NCI-H510A (cell line): ENCODE results near the gene SSTR5.

Experiments
- DNase-seq: peaks from one replicate; lab custom pipeline; 2025; lab: John Stamatoyannopoulos, UW

The SSTR5 gene

DNA sequence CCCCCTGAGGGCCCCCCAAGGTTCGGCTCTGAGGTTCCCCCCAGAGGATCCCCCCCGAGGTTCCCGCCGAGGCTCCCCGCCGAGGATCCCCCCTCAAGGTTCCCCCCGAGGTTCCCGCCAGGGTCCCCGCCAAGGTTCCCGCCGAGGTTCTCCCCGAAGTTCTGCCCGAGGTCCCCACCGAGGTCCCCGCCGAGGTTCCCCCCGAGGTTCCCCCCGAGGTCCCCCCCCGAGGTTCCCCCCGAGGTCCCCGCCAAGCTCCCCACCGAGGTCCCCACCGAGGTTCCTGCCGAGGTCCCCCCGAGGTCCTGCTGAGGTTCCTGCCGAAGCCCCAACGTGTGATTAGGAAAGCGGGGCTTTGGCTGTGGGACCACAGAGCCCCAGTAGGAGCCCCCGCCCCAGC is 32.2 kb upstream of the SSTR5 start:
- no peak for DNase-seq

DNA sequence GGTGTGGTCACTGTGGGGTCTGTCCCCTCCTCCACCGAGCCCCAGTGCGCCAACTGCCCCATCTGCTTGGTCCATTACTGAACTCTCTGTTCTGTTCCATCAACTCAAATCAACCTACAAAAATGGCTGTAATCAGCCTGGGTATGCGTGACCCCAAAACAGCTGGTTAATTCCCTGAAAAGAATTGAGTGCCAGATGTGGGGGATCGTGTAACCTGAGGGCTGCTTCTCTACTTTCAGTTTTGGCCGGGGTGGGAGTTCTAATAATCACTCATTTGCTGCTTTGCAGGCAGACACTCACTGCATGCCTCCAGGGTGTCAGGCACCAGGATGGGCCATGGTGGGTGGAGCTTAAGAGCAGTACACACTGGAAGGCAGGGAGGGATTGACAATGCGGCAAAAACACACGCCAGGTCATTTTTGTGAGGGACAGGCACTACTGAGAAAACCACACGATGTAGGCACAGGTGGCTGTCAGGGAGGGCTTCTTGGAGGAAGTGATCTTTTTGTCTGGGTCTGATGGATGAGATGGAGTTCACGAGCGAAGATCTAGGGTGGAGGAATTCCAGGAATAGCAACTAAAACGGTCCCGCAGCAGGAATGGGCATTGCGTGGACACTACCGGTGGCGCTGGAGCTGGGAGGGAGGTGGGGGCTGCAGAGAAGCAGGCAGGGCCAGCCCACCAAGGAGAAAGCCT is 30.4 kb upstream of the SSTR5 start:
- DNase-seq = no peak

DNA sequence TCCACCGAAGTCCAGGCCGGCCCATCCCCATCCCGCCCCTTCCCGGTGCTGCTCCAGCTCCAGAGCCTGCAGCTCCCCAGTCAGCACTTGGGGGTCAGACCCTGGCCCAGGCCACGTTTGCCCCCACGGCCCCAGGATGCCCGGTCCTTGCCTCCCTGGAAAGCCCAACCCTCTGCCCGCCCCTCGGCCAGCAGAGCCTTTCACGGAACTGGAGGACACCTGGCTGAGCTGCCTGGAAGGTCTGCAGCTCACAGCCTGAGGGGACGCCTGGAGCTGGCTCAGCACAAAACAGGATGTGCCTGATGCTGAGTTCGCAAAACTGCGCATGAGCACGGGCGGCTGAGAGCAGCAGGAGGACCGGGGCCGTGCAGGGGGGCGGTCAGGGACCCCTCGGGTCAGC is 29.7 kb upstream of the SSTR5 start:
- no peak for DNase-seq

DNA sequence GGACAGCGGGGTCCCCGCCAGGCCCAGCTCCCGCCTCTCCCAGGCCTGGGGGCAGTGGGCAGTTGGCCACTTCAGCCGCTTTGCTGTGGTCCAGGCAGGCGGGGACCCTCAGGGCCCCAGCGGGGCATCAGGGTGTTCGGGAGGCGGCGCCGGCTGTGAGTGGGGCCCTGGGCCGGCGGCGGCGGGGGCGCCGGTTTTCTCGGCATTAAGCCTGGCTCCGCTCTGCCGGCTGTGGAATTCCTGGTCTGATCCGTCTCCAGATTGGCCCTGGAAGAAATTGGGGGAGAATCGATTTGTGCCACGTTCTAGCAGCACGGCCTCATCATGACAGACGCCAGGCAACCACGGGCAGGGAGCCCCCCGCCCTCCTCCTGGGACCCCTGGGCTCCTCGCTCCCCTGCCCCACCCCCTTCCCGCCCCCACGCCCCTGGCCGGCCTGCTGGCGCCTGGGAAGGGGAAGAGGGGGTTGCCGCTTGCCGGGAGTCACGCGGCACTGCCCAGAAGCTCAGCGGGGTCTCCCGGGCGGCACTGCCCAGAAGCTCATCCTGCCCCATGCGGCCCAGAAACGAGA is 28.6 kb upstream of the SSTR5 start:
- no peak for DNase-seq

DNA sequence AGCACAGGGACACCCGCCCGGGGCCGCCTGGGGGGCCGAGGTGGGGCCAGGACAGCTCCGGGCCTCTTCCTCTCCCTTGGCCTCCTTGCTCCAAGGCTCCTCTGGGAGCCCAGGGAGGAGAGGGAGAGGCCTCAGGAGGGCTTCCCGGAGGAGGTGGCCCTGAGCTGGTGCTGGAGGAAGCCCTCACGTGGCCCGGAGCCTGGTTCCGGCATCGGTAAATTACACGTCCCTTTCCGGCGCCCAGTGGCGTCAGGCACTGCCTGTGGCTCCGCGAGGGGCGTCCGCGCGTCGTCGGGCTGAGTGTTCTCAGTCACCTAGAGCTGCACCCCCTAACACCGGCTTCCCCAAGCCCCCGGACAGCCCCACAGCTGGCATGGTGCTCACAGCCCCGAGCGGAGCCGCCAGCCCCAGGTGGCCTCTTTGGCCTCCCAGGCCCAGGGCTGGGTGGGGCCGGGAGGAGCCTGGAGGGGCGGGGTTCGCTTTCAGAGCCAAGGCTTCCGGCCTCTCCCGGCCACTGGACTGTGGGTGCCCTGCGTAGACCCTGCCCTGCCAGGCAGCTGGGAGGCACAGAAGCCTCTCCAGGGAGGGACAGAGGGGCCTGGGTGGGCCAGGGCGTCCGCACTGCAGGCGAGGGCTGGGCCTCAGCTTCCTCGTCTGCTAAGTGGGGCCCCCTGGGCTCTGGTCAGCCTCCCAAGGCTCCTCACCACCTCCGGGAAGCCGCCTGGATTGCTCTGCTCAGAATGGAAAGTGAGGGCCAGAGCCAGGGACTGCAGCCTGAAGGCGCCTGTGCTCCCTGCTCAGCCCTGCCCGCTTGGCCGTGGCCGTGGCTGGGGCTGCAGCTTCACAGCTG is 27.9 kb upstream of the SSTR5 start:
- DNase-seq = no peak

DNA sequence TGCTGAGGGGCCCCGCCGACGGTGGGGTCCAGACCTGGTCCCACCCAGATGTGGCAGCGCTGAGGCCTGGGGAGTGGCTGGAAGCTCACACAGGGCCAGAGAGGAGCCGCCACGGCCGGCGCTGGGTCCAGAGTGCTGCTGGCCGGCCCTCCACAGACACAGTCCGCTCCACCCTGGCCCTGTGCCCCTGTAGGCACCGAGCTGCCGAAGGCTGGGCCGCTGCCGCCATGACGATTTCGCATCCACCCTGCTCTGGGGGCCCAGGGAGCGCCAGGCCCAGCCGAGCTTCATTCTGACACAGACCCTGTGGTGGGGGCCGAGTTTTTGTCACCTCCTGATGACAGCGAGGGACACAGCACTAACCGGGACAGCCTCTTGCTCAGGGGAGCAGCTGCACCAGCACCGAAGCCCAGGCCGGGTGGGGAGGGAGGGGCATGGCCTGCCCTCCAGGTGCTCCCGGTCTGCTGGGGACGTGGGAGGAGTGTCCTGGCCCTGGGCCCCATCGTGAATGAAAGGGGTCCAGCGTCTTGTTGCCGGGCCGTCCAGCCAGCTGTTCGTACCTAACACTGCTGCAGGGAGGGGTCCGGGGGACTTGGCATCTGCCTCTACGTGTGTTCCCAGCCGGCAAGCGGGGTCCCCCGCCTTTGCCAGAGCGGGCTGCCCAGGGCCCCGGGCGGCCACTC is 27.1 kb upstream of the SSTR5 start:
- DNase-seq = no peak

DNA sequence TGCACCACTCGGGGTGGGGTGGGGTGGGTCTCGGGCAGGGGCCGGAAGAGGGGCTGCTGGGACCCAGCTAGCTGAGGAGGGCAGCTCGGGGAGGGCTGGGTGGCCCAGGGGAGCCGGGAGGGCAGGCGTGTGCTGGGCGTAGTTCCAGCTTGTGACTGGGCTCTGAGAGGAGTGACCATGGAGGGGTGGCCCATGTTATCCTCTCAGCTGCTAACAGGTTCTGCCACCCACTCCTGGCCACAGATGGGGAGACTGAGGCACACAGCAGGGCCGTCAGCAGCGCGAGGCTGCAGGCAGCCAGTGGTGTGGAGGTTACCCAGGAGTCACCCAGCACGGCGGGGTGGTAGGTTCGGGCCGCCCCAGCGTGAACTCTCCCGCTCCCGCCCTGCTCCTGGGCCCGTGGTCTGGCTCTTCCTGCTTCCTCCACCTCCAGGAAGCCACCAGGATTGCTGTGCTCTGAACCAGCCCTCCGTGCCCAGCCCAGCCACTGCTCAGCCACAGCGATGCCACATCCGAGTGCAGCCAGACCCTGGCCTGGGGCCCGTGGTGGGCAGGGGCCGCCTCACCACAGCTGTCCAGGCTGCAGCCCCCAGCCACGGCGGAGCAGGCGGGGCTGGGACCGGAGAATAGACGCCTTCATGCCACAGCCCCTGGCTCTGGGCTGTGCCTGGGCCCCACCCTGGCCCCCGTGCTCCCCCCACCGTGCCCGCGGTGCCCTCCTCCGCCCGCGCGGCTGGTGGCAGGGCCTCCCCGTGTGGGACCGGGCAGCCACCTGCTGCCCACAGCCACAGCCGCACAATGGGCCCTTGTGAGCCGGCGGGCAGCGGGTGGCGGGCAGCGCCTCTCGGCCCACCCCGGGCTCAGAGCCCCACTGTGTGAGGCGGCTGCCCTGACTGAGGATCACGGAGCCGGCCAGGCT is 26.3 kb upstream of the SSTR5 start:
- no peak for DNase-seq

DNA sequence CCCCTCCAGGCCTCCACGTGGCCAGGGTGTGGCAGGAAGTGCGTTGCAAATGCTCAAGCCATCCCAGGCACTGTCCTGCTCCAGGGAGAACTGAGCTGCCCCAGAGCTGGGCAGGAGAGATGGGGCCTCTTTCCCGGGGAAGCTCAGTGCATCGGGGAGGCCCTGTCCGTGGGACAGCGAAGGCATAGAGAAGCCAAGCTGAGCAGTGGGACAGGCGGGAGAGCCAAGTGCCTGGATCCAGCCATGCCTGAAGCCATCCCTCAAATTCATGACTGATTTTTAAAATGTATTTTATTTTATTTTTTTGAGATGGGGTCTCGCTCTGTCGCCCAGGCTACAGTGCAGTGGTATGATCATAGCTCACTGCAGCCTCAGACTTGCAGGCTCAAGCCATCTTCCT is 25.4 kb upstream of the SSTR5 start:
- no peak for DNase-seq

DNA sequence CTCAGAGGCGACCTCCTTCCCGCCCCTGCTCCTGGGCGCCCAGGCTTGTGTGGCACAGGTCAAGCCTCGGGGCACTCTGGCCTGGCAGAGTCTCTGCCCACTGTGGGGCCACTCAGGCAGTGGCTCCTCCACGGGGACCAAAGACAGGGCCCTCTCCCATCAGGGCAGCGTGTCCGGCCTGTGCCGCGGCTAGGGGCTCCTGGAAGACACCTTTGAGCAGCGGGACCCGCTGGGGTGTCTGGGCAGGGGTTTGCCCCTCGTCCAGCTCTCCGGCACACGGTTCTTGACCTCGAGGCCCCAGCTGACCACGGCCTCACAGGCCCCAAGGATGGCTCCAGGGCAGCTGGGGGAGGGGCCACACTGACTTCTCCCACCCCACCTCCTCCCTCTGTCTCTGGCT is 24.7 kb upstream of the SSTR5 start:
- no peak for DNase-seq

DNA sequence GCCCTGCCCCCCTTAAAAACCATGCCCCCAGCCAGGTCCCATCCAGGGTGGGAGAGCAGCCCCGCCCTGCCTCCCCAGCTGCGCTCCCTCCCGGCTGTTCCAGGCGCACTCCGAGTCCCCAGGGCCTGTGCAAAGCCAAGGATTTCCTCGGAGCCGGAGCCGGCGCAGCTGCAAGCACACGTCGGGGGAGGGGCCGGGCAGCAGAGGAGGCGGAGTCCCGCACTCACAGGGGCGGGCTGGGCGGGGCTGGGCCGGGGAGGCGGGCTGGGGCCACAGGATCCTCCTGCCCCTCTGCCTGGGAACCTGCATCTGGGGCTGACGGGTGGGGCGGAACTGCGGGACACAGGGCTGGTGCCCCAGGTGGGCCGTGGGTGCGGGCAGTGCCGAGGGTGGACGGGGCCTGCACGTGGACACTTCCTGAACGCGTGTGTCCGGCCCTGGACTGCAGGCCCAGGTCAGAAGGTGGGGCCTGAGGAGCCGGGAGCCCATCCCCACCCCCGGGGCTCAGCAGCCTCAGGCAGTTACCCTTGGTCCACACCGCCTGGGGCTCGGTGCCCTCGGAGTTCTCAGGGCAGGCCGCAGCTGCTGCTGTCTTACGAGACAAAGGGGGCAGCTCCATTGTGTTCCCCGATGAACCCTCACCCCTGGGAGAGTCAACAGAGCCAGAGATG is 24.0 kb upstream of the SSTR5 start:
- DNase-seq = no peak

DNA sequence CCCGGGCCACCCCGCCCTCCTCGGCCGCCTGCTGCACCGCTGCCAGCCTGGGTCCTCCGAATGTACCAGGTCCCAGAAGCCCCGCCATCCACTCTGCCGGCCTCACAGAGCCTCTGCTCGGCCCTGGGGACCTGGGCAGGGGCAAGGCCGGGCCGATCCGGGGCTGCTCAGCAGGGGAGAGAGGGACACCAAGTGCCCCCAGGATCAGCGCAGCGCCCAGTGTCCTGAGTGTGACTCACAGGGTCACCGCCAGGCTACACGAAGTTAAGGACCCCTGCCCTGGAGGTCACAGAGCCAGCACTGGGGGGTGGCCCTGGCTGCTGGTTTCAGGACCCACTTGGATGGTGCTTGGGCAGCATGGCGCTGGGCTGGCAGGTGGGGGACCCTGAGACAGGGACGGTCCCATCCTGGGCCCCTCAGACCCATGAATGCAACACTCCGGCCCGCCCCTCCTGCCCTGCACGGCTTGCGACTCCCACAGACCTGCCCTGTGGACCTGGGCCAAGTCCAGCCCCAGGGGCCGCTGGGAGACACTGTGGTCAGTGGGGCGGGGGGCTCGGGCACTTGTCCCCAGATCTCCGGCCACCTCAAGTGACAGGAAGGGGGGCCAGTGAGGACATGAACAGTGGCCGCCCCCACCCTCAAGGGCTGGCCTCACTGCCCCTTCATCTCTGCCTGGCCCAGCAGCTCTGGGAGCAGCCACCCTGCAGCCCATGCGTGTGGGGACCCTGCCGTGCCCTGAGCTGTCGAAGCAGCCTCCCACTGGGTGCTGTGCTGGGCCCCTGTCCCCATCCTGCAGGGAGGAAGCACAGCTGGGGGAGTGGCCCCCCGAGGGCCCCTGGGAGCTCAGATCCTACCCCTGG is 23.2 kb upstream of the SSTR5 start:
- no peak for DNase-seq

DNA sequence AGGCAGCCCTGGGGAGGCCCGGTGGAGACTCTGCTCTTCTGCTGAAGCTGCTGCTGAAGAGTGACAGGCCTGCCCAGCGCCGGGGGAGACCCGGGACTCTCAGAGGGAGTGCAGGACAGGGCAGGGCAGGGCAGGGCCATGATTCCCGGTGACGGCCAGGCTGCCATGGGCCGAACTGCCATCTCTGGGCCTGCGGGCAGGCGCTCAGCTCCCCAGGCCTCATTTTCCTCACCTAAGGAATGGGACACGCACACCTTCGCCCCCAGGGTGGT is 22.6 kb upstream of the SSTR5 start:
- DNase-seq = no peak

DNA sequence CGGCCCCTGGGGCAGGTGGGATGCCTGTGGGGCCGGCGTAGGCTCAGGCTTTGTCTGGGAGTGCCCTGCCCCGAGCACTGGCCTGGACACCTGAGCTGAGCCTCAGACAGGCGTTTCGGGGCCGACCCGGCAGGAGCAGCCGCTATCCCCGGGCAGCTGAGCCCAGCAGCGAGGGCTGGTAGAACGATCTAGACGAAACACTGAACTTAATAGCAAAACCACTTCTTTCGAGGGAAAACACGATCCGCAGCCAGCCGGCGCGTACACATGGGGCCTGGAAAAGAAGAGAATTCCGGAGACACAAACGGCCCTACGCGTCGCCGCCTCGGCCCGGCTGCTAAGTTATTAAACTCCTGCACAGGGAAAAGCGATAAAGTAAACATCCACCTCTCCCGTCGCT is 22.0 kb upstream of the SSTR5 start:
- DNase-seq = no peak

DNA sequence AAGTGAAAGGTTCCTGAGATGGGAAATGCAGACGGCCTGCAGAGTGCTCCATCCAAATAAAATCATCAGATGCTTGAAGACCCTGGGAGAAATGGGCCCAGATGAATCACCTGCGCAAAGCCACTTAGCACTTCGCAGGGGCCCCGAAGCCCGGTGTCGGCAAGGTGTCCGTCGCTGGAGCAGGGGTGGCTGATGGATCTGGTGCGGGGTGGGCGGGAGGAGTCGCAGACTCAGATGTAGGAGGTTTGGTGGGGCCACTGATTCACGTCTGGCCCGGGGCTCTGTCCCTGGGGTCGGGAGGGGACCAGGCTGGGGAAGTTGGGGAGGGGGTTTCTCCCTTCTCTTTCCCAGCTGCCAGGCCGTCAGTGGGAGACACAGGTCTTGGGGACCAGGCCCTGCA is 21.6 kb upstream of the SSTR5 start:
- DNase-seq = no peak

DNA sequence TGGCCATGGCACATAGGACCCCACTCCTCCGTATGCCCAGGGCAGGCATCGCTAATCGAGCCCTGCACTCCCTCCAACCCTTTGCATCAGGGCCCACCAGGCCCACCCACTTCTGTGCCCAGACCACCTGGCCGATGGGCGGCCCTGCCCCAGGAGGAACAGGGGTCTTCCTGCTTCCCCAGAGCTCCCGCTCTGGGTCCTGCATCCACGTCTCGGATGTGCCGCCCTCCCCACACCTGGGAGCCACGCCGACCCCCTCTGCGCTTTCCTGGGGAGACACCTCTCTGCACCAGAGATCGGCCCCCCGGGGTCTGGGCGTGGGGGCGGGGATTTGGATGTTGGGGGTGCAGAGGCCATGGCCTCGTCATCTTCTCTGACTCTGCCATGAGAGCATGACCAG is 21.1 kb upstream of the SSTR5 start:
- DNase-seq = no peak

DNA sequence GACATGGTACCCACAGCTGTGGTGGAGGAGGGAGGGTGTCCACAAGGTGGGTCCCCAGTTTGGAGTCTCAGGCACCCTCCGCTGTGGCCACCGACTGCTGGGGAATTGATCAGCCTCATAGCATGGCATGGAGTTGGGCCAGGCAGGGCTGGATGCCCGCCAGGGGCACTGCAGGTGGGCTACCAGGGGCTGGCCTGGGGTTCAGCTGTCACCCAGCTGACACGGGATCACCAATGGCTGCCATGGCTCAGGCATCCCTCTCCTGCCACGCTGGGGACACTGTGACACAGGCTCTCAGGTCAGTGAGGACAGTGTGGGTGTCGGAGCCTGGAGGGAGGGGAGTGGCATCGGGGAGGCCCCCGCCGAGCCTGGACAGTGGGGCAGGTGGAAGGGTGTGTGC is 19.8 kb upstream of the SSTR5 start:
- DNase-seq = no peak

DNA sequence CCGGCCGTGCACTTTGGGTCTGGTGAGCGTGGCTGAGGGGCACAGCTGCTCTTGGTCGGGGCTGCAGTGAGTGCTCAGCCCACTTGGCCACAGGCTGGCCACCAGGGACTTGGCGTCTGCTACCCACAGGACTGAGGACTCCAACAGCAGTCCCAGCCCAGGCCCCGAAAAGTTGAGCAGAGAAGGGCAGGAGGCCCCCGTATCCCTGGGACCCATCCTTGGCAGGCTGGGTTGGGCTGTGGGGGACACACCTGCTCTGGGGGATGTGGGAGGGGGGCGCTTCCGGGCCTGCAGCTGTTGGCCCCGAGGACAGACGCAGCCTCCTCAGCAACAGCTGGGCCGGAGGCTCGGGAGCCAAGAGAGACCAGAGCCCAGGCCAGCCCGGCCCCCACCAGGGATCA is 19.4 kb upstream of the SSTR5 start:
- DNase-seq = no peak

DNA sequence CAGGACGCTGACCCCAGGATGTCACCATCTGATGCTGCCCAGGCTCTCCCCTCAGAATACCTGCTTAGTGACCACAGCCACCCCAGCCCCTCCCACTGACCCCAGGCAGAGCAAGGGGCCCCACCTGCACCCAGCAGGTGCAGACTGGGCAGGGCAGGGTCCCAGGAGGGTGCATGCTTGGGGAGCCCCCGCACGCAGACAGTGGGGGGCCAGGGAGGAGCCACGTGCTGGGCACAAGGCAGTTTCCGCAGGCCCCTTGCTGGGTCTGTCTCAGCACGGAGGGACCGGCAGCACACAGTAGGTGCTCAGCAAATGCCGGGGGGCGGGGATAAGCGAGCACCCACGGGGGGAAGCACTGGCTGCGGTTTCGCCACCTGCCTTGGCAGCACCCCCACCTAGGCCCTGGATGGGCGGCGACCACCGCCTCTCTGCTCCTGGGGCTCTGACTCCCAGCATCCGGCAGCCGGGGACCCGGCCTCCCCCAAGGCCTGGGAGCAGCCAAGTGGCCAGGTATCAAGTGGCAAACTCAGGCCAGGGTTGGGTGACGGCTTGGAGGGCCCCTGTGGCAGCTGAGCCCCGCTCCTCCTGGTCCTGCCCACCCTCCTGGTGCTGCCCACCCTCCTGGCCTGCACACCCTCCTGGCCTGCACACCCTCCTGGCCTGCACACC is 18.7 kb upstream of the SSTR5 start:
- no peak for DNase-seq

DNA sequence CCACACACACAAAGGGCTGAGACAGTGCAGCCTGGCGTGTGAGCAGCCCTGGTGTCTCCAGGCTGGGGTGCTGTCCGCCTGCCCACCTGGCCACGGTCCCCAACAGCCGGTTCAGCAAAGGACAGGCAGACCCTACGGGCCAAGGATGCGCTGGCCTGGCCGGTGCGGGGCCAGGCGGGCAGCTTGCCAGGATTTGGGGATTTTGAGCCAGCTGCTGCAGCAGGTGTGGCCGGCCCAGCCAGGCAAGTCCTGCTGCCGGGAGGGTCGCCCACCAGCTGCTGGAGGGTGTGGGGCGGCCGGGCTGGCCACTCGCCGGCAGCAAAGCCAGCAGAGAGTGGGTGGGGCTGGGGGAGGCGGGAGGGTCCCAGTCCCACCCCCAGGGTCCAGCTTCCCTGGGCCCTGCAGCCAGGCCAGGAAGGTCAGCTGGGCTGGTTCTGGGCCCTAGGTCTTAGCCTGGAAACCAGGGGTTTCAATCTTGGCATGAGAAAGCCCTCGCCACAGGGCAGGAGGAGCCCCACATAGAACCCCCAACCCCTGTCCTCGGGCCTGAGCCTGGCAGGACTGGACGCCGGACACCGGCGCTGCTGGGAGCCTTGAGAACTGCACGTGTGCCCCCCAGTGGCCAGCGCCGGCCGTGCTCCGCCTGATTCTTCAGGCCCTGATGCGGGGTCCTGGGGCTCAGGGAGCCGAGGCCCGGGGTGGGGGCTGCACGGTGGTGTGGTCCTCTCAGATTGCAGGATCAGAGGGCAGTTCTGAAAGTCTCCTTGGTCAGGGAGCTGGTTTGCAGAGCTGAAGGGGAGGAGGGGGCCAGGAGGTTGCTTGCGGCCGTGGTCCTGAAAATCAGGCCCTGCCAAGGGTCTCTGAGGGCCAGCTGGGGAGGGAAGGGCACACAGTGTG is 17.6 kb upstream of the SSTR5 start:
- DNase-seq = no peak
